ENCODE results near the gene NYAP2. TPM values are rescaled to one million over a fixed set of nuclear protein-coding genes. Genes with fewer than 3 reads are reported as not detected.

NYAP2 gene
- total RNA-seq, 4 donors from 2014 or later: 0.13 to 0.47 TPM; not detected in 2

DNA sequence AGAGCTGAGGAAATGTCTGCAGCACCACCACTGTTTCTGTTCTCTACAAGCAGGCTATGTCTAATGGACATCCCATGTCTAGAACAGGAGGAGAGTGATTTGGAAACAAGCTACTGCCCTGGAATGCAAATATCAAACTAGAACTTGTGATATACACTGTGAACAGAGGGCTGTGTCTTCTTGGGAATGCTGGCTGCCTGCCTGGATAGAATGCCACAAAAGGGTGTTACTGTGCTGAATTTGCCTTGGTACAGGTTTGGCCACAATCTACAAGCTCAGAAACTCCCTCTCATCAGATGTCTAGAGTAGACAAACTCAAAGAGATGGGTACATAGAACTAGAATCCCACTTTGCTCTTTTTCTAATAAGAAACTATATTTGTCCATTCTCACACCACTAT, 170.5 kb downstream of the NYAP2 start:
- no peak for TF ChIP-seq POLR2A (IDR thresholded peaks at IDR 0.05)
- no peaks in the 10 kb centered on the region for H3K4me1 ChIP-seq
- H3K4me3 ChIP-seq: no peak overlapping the region
- no peak overlapping the region for H3K27ac ChIP-seq
- H3K36me3 ChIP-seq: no peaks in the 10 kb centered on the region
- H3K9me3 ChIP-seq: no peaks in the 10 kb centered on the region
- ATAC-seq: no peak
- H3K27me3 ChIP-seq: no peaks in the 10 kb centered on the region

DNA sequence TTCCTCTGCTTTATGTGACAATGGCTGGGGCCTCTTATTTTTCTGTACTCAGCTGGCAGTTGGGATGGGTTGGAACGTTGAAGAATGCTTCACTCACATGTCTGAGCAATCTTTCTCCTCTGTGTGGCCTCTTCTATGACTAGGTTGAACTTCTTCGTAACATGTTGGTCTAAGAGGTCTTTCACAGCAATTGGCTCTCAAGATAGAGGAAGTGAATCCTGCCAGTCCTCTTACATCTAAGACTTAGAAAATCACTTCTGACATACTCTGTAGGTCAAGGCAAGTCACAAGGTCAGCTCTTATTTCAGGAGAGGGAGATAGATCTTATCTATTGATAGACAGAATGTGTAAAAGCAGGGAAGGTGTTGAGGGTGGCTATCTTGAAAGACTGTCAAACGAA, 174.1 kb downstream of the NYAP2 start:
- no peak for TF ChIP-seq POLR2AphosphoS5 (IDR thresholded peaks at IDR 0.05)
- no peak for TF ChIP-seq EP300 (IDR thresholded peaks at IDR 0.05)
- TF ChIP-seq, protein P1, sequence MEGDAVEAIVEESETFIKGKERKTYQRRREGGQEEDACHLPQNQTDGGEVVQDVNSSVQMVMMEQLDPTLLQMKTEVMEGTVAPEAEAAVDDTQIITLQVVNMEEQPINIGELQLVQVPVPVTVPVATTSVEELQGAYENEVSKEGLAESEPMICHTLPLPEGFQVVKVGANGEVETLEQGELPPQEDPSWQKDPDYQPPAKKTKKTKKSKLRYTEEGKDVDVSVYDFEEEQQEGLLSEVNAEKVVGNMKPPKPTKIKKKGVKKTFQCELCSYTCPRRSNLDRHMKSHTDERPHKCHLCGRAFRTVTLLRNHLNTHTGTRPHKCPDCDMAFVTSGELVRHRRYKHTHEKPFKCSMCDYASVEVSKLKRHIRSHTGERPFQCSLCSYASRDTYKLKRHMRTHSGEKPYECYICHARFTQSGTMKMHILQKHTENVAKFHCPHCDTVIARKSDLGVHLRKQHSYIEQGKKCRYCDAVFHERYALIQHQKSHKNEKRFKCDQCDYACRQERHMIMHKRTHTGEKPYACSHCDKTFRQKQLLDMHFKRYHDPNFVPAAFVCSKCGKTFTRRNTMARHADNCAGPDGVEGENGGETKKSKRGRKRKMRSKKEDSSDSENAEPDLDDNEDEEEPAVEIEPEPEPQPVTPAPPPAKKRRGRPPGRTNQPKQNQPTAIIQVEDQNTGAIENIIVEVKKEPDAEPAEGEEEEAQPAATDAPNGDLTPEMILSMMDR (IDR thresholded peaks at IDR 0.05): no peak
- no peak for TF ChIP-seq POLR2A (IDR thresholded peaks at IDR 0.05)
- ATAC-seq: no peak
- WGBS, 2 donors (ENCODE audit: low coverage in 1 of 2): 50 to 70% methylated on average over 2 to 3 of the region's 3 CpGs

DNA sequence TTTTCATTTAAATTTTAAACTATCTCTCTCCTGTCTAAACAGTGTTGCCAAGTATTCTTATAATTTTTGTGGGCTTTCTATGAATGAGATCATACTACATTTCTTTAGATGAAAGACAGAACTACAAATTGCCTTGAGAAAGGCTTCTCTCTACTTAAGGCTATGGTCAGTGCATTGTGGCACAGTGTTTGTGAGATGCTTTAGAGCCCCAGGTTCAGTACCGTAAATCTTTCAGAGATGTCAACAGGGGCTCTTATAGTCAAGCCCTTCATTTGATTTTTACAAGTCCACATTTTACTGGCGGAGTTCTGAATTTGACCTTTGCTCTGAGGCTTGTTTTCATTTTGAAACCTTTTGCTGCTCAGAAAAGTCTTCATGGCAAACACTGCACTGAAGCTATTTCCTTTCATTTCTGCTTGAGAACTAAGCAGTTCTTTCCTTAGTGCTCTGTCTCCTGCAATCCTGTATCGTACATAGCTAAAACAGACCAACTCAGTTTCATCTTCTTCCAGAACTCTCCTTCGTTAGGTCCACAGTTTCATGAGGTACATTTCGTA, 175.2 kb downstream of the NYAP2 start:
- Histone ChIP-seq H3K9me3 (no peaks in the 10 kb centered on the region), H3K27me3 (no peaks in the 10 kb centered on the region), H3K4me3 (no peak overlapping the region), H3K4me1 (no peaks in the 10 kb centered on the region), H3K36me3 (no peaks in the 10 kb centered on the region), H3K27ac (no peak overlapping the region)
- no peak for ATAC-seq
- WGBS, 2 donors (ENCODE audit: low coverage in 1 of 2): 57 to 65% methylated on average over 5 of the region's 5 CpGs
- no peak for TF ChIP-seq EP300 (IDR thresholded peaks at IDR 0.05)

More for the DNA sequence above, 174.1 kb downstream of the NYAP2 start:
- no peaks in the 10 kb centered on the region for H3K9me3 ChIP-seq
- H3K27me3 ChIP-seq: no peaks in the 10 kb centered on the region
- H3K27ac ChIP-seq: no peak overlapping the region
- no peak overlapping the region for H3K4me3 ChIP-seq
- no peaks in the 10 kb centered on the region for H3K36me3 ChIP-seq
- H3K4me1 ChIP-seq: no peaks in the 10 kb centered on the region

DNA sequence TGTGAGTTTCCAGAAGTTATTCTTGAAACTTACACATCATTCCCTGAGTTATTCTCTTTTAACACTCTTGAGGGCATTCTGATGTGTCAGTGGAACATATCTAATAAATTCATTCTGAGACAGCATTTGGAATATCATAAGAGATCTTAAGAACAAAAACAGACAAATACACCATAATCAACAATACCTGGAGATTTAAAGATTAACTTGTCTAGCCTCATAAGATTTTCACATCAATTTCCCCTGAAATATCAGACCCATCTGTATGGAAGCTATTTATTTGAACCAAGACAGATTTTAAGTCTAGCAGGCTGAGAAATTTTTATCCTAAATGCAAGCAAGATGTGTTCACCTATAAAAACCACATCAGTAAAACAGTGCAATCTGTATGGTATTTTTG, 181.6 kb downstream of the NYAP2 start:
- ATAC-seq: no peak
- Histone ChIP-seq H3K27ac (no peak overlapping the region), H3K9me3 (no peaks in the 10 kb centered on the region), H3K4me3 (no peak overlapping the region), H3K36me3 (no peaks in the 10 kb centered on the region), H3K4me1 (no peaks in the 10 kb centered on the region), H3K27me3 (no peaks in the 10 kb centered on the region)
- TF ChIP-seq POLR2AphosphoS5 (IDR thresholded peaks at IDR 0.05): no peak
- TF ChIP-seq, protein P1 (IDR thresholded peaks at IDR 0.05): no peak
- no peak for TF ChIP-seq EP300 (IDR thresholded peaks at IDR 0.05)
- no peak for TF ChIP-seq POLR2A (IDR thresholded peaks at IDR 0.05)

DNA sequence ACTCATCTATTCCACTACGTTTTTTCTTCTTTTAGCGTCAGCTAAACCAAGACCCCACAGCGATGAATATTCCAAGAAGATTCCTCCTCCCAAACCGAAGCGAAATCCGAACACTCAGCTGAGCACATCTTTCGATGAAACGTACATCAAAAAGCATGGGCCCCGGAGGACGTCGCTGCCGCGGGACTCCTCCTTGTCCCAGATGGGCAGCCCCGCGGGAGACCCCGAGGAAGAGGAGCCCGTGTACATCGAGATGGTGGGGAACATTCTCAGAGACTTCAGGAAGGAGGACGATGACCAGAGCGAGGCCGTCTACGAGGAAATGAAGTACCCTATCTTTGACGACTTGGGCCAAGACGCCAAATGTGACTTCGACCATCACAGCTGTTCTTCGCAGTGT, 182.4 kb downstream of the NYAP2 start:
- 89 to 92% methylated on average over 24 of the region's 26 CpGs for WGBS, 2 donors (ENCODE audit: low coverage in 1 of 2)
- Histone ChIP-seq H3K27me3 (no peaks in the 10 kb centered on the region), H3K4me1 (no peaks in the 10 kb centered on the region), H3K36me3 (no peaks in the 10 kb centered on the region), H3K27ac (no peak overlapping the region), H3K9me3 (no peaks in the 10 kb centered on the region), H3K4me3 (no peak overlapping the region)
- no peak for ATAC-seq
- TF ChIP-seq POLR2AphosphoS5 (IDR thresholded peaks at IDR 0.05) (no peak), EP300 (IDR thresholded peaks at IDR 0.05) (no peak), POLR2A (IDR thresholded peaks at IDR 0.05) (no peak)
- TF ChIP-seq, protein P1 (IDR thresholded peaks at IDR 0.05): no peak

DNA sequence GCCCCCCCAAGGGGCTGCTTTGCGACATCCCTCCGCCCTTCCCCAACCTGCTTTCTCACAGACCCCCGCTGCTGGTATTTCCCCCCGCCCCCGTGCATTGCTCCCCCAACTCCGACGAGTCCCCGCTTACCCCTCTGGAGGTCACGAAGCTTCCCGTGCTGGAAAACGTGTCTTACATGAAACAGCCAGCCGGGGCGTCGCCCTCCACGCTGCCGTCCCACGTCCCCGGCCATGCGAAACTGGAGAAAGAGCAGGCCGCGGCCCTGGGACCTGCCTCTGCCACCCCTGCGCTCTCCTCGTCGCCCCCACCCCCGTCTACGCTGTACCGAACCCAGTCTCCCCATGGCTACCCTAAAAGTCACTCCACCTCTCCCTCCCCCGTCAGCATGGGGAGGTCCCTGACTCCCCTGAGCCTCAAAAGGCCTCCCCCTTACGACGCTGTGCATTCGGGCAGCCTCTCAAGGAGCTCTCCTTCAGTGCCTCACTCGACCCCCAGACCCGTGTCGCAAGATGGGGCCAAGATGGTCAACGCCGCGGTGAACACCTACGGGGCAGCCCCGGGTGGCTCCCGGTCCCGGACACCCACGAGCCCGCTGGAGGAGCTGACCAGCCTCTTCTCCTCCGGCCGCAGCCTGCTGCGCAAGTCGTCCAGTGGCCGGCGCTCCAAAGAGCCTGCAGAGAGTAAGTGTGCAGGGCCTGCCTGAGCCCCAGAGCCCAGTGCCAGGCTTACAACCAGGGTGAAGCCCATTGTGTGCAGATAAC, 183.0 kb downstream of the NYAP2 start:
- Histone ChIP-seq H3K4me3 (no peak overlapping the region), H3K27ac (no peak overlapping the region), H3K9me3 (no peaks in the 10 kb centered on the region), H3K36me3 (no peaks in the 10 kb centered on the region), H3K27me3 (no peaks in the 10 kb centered on the region), H3K4me1 (no peaks in the 10 kb centered on the region)
- no peak for TF ChIP-seq EP300 (IDR thresholded peaks at IDR 0.05)
- TF ChIP-seq, protein P1 (IDR thresholded peaks at IDR 0.05): no peak
- no peak for TF ChIP-seq POLR2A (IDR thresholded peaks at IDR 0.05)
- TF ChIP-seq POLR2AphosphoS5 (IDR thresholded peaks at IDR 0.05): no peak
- ATAC-seq: no peak
- 93 to 100% methylated on average over 1 to 20 of the region's 49 CpGs for WGBS, 2 donors (ENCODE audit: low coverage in 1 of 2)

Measured in gastroesophageal sphincter (tissue), 4 donors.